BLaER1 (cell line): ENCODE data around the gene C22orf39.
A peak's percentile ranks its signal among the peaks of the same experiment; 100 is the strongest.

Experiments
- H3K27ac ChIP-seq: shearing (Covaris generic); formaldehyde crosslinking; 2 replicates; pipeline ENCODE4 v1.8.1; 2022
- H3K27me3 ChIP-seq: shearing (Covaris generic); formaldehyde crosslinking; 2 replicates; pipeline ENCODE4 v1.8.1; 2022
- H3K36me3 ChIP-seq: shearing (Covaris generic); formaldehyde crosslinking; 2 replicates; pipeline ENCODE4 v1.8.1; 2022
- H3K4me1 ChIP-seq: shearing (Covaris generic); formaldehyde crosslinking; 2 replicates; pipeline ENCODE4 v1.8.1; 2022
- H3K4me2 ChIP-seq: shearing (Covaris generic); formaldehyde crosslinking; 2 replicates; pipeline ENCODE4 v1.8.1; 2022
- H3K4me3 ChIP-seq: shearing (Covaris generic); formaldehyde crosslinking; 2 replicates; pipeline ENCODE4 v1.8.1; 2022
- H3K9ac ChIP-seq: shearing (Covaris generic); formaldehyde crosslinking; 2 replicates; pipeline ENCODE4 v1.8.1; 2022
- H3K9me3 ChIP-seq: shearing (Covaris generic); formaldehyde crosslinking; 2 replicates; pipeline ENCODE4 v1.8.1; 2022
- H4K20me1 ChIP-seq: shearing (Covaris generic); formaldehyde crosslinking; 2 replicates; pipeline ENCODE4 v1.8.1; 2022
- Cebpa-rat ChIP-seq: shearing (Covaris generic); IDR thresholded peaks from 2 replicates; pipeline ENCODE4 v1.8.1; 2022

The C22orf39 gene

DNA sequence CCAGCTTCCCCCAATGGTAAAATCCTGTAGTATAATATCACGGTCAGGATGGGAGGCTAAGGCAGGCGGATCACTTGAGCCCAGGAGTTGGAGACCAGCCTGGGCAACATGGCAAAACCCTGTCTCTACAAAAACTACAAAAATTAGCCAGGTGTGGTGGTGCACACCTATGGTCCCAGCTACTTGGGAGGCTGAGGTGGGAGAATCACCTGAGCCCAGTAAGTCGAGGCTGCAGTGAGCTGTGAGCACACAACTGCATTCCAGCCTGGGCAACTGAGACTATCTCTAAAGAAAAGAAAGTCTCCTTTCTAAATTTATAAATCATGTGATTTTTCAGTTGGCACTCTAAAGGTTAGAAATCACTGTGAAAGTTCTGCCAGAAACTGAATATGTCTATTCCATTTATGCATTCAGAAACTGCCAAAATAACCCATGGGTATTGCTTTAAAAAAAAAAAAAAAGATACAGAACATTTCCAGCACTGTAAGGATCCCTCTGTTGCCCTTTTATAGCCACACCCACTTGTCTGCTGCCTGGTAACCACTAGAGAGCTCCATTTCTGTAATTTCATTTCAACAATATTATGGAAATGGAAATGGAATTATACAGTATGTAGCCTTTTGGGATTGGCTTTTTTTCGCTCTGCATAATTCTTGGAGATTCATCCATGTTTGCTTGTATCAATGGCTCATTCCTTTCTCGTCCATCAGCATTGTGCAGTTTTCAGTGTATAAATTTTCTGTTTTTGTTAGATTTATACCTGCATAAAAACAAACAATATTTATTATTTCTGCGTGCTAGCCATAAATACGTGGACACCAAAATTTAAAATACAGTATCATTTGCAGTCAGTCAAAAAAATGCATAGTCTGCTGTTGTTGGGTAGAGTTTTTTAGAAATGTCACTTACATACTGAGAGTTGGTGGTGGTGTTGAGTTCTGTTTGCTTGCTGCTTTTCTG lies 41.7 kb upstream of the C22orf39 start:
- no peak overlapping the region for H3K4me3 ChIP-seq
- H3K4me2 ChIP-seq = no peak overlapping the region
- H3K36me3 ChIP-seq = peaks cover 85% of the 10 kb centered on the region

DNA sequence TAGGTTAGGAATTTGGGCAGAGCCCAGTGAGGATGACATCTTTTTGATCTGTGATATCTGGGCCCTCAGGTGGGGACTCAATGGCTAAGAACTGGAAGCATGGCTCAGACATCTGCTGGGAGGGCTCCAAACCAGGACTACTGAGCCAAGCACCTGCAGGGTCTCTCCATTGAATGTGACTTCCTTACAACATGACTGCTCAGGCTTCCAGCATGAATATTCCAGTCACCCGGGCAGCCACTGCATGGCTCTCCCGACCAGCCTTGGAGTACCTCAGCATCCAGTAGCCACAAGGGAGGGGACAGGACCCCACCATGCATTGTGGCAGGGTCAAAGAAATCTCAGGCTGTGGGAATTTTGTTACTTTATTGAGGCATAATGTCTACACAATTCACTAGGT lies 40.8 kb upstream of the C22orf39 start:
- Histone ChIP-seq H3K27me3 (no peaks in the 10 kb centered on the region), H3K9me3 (no peaks in the 10 kb centered on the region), H3K9ac (no peak overlapping the region), H3K4me1 (no peaks in the 10 kb centered on the region), H3K4me2 (no peak overlapping the region), H4K20me1 (peaks cover 28% of the 10 kb centered on the region; the same call in 1 of the 2 replicates), H3K4me3 (no peak overlapping the region), H3K36me3 (peaks cover 85% of the 10 kb centered on the region), H3K27ac (no peak overlapping the region)
- TF ChIP-seq Cebpa-rat = no peak

More for the DNA sequence above, 41.7 kb upstream of the C22orf39 start:
- Histone ChIP-seq H3K9me3 (no peaks in the 10 kb centered on the region), H3K4me1 (no peaks in the 10 kb centered on the region), H3K9ac (no peak overlapping the region), H3K27ac (no peak overlapping the region), H3K27me3 (no peaks in the 10 kb centered on the region), H4K20me1 (peaks cover 28% of the 10 kb centered on the region; the same call in 1 of the 2 replicates)
- no peak for TF ChIP-seq Cebpa-rat

DNA sequence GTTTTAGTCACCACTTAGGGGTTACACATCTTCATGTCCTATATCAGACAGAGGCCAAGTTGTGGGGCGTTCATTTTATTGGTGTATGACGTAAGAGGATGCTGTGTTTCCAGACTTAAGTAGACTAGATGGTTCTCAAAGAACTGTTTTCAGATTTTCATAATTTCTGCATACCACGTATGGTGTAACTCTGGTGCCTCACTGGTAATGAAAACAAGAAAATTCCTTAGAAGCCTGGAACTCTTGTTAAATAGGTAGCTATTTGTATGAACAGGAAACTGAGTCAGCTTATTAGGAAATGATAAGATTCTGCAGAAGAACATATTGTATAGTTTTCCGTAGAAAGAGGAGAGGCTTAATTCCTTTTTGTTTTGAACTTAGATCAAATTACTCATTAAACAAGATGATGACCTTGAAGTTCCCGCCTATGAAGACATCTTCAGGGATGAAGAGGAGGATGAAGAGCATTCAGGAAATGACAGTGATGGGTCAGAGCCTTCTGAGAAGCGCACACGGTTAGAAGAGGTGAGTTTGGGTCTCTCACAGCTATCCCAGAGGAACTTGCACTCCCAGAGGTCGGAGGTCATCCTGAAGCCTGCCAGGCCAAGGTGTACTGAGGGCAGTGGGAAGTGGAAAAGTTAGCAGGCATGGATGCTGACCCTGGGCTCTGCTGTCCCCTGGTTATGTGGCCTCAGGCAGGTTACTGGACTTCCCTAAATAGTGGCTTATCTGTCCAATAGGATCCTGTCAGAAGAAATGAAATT lies 36.2 kb upstream of the C22orf39 start:
- no peaks in the 10 kb centered on the region for H3K27me3 ChIP-seq
- H3K36me3 ChIP-seq = peaks cover 69% of the 10 kb centered on the region

DNA sequence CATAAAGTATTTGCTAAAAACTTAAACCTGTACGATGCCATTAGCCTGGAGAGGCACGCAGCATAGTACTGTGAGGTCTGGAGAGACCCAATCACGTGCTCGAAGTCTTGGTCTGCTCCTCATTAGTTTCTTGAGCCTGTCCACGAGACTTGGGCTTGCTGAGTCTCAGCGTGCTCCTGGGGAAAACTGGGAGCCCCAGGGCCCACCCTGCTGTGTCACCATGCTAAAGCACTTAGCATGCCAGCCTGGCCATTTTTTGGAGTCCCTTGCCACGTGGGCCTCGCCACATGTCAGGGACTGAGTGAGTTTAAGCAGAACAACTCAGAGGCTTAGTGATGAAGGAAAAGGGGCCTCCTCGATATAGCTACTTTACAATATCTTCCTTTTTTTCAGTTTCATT lies 34.8 kb upstream of the C22orf39 start:
- no peak for TF ChIP-seq Cebpa-rat
- peaks cover 31% of the 10 kb centered on the region for H4K20me1 ChIP-seq
- no peak overlapping the region for H3K27ac ChIP-seq
- peaks cover 25% of the 10 kb centered on the region for H3K4me1 ChIP-seq
- no peaks in the 10 kb centered on the region for H3K9me3 ChIP-seq
- no peak overlapping the region for H3K4me2 ChIP-seq
- H3K27me3 ChIP-seq = no peaks in the 10 kb centered on the region
- H3K9ac ChIP-seq = no peak overlapping the region
- H3K4me3 ChIP-seq = no peak overlapping the region
- H3K36me3 ChIP-seq = peaks cover 55% of the 10 kb centered on the region

More for the DNA sequence above, 36.2 kb upstream of the C22orf39 start:
- Histone ChIP-seq H3K9ac (no peak overlapping the region), H3K4me2 (no peak overlapping the region), H3K4me3 (no peak overlapping the region), H4K20me1 (peaks cover 24% of the 10 kb centered on the region), H3K4me1 (peaks cover 16% of the 10 kb centered on the region), H3K27ac (no peak overlapping the region), H3K9me3 (no peaks in the 10 kb centered on the region)
- no peak for TF ChIP-seq Cebpa-rat

DNA sequence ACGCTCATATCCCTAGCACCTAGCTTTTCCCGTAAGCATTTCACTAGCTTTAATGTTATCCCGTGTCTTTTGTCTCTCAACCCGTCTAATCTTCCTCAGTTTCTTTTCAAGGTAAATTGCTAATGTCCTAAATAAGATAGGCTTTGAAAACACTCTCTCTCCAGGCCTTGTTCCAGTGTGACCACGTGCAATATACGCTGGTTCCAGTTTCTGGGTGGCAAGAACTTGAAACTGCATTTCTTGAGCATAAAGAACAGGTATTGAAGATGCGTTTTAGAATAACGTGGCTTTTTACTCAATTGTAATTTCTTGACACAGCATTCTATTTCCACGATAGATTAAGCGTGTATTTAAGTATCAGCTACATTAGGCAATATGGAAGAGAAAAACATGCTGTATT lies 33.3 kb upstream of the C22orf39 start:
- Histone ChIP-seq H3K4me3 (peak overlapping the region; percentile 86), H3K9me3 (no peaks in the 10 kb centered on the region), H3K27ac (no peak overlapping the region), H3K4me2 (peak overlapping the region; percentile 93), H4K20me1 (peaks cover 44% of the 10 kb centered on the region), H3K27me3 (no peaks in the 10 kb centered on the region), H3K9ac (peak overlapping the region; percentile 100), H3K36me3 (peaks cover 50% of the 10 kb centered on the region), H3K4me1 (peaks cover 40% of the 10 kb centered on the region)
- no peak for TF ChIP-seq Cebpa-rat

DNA sequence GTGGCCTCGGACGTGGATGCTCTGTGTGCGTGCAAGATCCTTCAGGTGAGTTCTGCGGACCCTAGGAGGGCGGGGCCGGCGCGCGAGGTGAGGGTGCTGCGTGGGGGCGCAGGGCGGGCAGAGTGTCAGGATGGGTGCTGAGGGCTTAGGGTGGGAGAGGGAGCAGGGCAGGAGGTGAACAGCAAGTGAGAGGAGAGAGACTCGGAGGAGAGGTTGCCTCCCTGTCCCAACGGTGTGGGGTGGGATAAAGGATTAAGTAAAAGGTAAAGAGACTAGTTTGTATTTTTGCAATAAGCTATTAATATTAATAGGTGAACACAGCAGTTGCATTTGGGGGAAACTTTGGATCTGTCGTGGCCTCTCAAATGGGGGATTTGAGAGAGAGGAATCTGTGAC lies 32.7 kb upstream of the C22orf39 start:
- H4K20me1 ChIP-seq = peaks cover 44% of the 10 kb centered on the region
- peaks cover 50% of the 10 kb centered on the region for H3K36me3 ChIP-seq
- H3K4me3 ChIP-seq = peak overlapping the region; percentile 86
- H3K27me3 ChIP-seq = no peaks in the 10 kb centered on the region
- TF ChIP-seq Cebpa-rat = no peak
- peaks cover 43% of the 10 kb centered on the region for H3K4me1 ChIP-seq
- H3K9ac ChIP-seq = peak overlapping the region; percentile 100
- no peaks in the 10 kb centered on the region for H3K9me3 ChIP-seq
- peak overlapping the region; percentile 93 for H3K4me2 ChIP-seq
- H3K27ac ChIP-seq = peak overlapping the region; percentile 100

DNA sequence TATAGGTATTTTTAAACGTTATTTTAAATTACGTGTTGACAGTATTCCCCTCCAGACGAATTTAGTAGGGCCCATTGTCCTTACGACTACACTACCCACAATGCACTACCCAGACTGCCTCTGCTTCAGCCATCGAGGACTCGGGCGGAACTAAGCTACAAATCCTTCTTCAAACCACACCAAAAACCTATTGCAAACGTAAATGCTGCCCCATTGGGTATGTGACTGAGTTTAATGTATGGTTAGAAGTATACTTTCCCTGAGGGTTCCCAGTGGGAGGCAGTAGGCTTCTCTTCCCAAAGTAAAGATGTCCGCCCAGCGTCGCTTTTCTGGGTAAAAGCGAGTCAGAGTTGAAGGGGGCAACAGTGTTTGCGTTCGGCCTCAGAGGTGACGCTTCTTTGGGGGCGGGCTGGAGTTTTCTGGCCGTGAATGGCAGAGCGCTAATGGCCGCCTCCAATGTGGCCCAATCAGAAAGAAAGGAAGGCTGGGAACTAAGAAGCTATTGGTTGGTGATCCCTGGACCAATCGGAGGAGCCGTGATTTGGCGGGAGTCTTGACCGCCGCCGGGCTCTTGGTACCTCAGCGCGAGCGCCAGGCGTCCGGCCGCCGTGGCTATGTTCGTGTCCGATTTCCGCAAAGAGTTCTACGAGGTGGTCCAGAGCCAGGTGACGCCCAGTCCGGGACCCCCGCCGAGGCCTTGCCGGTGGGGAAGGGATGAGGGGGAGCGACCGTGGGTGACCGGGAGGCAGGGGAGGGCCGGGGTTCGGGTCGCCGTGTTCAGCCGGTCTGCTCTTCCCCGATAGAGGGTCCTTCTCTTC lies 32.1 kb upstream of the C22orf39 start, which contains the start of gene CDC45:
Gene CDC45, plus strand, starts transcription at position 566 of the 818 bp plus-strand sequence. Its CDS starts 49 bp downstream, at position 615.
- no peaks in the 10 kb centered on the region for H3K27me3 ChIP-seq
- H3K9me3 ChIP-seq = no peaks in the 10 kb centered on the region
- H3K4me2 ChIP-seq = peak within 1 kb of the TSS; percentile 93
- peak within 1 kb of the TSS; percentile 100 for H3K27ac ChIP-seq
- no peak for TF ChIP-seq Cebpa-rat
- peak within 1 kb of the TSS; percentile 86 for H3K4me3 ChIP-seq
- peaks cover 49% of the 10 kb centered on the region for H4K20me1 ChIP-seq
- H3K36me3 ChIP-seq = peaks cover 50% of the 10 kb centered on the region
- H3K9ac ChIP-seq = peak within 1 kb of the TSS; percentile 100
- H3K4me1 ChIP-seq = peaks cover 43% of the 10 kb centered on the region

DNA sequence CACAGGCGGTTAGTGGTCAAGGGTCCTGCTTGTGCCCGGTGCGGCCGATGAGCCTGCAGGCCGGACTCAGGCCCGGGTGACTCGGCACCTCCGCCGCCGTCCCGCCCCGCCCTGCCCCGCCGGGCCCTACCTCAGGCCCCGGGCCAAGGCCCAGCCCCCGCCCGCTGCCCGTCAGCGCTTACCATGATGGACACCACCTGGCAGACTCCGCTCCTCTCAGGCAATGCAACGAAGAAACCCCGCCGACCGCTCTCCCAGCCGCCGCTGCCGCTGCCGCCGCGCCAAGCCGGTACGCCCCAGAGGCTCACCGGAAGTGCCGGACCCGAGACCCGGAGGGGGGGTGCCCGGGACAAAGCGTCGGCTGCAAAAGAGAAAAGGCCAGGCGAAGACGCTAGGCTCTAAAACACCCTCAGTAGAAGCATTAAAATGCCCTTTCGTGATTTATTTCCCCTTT lies 31.4 kb upstream of the C22orf39 start, which contains the start of gene UFD1:
Gene UFD1, minus strand, starts transcription at position 293 of the 454 bp plus-strand sequence. Its CDS starts 108 bp downstream, at position 185.
- Histone ChIP-seq H3K9ac (peak within 1 kb of the TSS; percentile 100), H3K4me3 (peak within 1 kb of the TSS; percentile 86), H3K4me2 (peak within 1 kb of the TSS; percentile 93), H3K9me3 (no peaks in the 10 kb centered on the region), H3K27me3 (no peaks in the 10 kb centered on the region), H3K4me1 (peaks cover 43% of the 10 kb centered on the region), H3K36me3 (peaks cover 50% of the 10 kb centered on the region), H3K27ac (peak within 1 kb of the TSS; percentile 100), H4K20me1 (peaks cover 52% of the 10 kb centered on the region)
- no peak for TF ChIP-seq Cebpa-rat
